ENCODE results near the gene RABAC1. TPM values are rescaled to one million over a fixed set of nuclear protein-coding genes. Genes with fewer than 3 reads are reported as not detected.

Gene RABAC1
- total and polyA plus RNA-seq, 2 experiments from 2014 or later, result 151 to 206 TPM

DNA sequence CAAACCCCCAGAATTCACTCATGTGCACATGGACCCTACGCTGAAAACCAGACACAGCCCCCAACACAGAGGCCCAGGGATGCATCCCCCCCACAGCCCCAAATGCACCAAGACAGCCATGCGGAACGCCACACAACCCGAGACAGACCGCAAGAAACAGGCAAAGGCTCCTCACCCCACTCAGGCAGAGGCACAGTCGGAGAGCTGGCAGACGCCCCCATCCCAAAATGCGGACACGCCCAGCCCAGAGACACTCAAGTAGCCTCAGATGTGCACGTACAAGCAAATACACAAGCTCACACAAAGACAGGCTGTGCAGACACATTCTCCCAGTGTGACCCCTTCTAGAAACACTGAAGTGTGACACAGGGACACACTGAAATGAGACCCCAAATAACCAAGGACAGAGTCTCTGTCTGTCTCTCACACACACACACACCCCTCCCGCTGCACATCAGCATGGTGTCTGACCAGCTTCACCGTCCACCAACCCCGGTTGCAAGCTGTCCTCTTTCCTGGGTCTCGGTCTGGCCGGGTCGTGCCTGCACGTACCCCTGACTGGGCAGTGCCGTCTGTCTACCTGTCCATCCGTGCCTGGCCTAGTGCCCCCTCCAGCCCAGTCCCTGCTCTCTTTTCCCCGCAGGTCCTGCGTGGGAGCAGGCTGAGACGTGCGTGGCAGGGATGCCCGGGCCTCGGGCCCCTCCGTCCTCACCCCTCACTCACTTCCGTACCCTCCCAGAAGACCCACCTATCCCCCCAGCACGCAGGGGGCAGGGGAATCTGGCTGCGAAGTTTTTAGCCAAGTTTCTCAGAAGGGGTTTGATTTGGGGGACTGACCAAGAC lies 47.0 kb downstream of the RABAC1 start:
- no peaks in the 10 kb centered on the region; the same call in 2 of the 3 replicates for H3K36me3 Mint-ChIP-seq (ENCODE audit: low read depth)

DNA sequence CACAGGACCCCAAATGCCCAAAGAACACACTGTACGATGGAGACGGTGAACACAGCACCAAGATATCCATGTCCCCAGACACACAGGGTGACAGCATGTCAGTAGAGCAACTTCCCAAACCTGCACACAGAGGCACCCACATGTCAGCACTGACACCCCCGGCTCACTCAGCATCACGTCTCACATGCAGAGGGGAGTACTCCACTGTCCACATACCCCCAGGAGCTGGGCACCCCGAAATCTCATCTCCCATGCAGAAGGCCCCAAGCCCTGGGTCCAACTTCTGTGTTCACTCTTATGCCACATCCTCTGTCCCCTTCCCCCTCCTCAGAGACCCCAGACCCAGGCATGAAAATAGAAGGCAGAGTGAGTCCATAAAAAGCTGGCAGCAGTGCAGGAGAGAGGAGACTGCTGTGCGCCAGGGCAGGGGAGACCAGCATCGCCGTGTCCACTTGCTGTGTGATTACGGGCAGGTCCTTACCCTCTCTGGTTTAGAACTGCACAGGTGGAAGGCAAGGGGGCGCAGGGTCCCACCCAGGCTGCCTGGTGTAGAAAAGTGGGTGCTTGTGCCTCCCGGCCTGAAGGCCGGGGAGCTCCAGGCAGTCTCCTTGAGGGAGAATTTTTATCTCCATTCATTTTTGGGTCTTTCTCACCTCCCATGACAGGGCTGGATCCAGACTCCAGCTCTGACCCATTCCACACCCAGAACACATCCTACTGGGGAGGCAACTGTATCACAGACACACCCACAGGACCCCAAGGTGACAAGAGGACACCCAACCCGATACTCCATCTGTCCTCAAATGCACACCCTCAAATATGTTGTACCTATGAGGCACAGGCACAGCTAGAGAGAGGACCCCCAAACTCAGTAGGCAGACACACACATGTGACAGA lies 47.9 kb downstream of the RABAC1 start:
- Histone ChIP-seq H3K4me3 (no peak overlapping the region), H2AFZ (no peak overlapping the region), H3K36me3 (ENCODE audit: insufficient read depth) (peaks cover 1% of the 10 kb centered on the region; the same call in 1 of the 2 replicates), H3K9me2 (ENCODE audit: insufficient read depth) (no peaks in the 10 kb centered on the region), H3K27me3 (ENCODE audit: insufficient read depth) (peaks cover 76% of the 10 kb centered on the region), H3K4me1 (ENCODE audit: insufficient read depth) (peaks cover 5% of the 10 kb centered on the region; the same call in 1 of the 2 replicates), H3K79me2 (replicated peaks; ENCODE audit: insufficient read depth) (no peaks in the 10 kb centered on the region), H3K27ac (ENCODE audit: low read depth) (no peak overlapping the region), H3K4me2 (no peak overlapping the region), H4K20me1 (replicated peaks; ENCODE audit: insufficient read depth) (no peaks in the 10 kb centered on the region; the same call in 1 of the 2 replicates), H3F3A (replicated peaks; ENCODE audit: low read depth) (0 out of 2 replicates have a peak, but pooled peaks cover 1% of the 10 kb centered on the region)
- Mint-ChIP-seq H3K36me3 (ENCODE audit: low read depth) (peaks cover 3% of the 10 kb centered on the region; the same call in 1 of the 3 replicates), H3K27me3 (ENCODE audit: insufficient read depth, low read depth, poor library complexity) (peaks cover 54% of the 10 kb centered on the region), H3K4me3 (peak overlapping the region; percentile 67), H3K9me3 (0 out of 3 replicates have a peak, but pooled peaks cover 3% of the 10 kb centered on the region), H3K4me1 (peaks cover 16% of the 10 kb centered on the region), H3K27ac (no peak overlapping the region)
- DNase-seq (ENCODE audit: low spot score) (no peak), ATAC-seq (no peak)
- no peak for TF ChIP-seq POLR2AphosphoS5 (IDR thresholded peaks at IDR 0.05; ENCODE audit: low read depth)
- peak; percentile 49 for TF ChIP-seq EZH2 (IDR thresholded peaks at IDR 0.05; ENCODE audit: low read depth, unreplicated experiment)

More for the DNA sequence above, 47.0 kb downstream of the RABAC1 start:
- Histone ChIP-seq H2AFZ (no peak overlapping the region), H3K27ac (ENCODE audit: low read depth) (no peak overlapping the region), H3K27me3 (ENCODE audit: insufficient read depth) (peaks cover 85% of the 10 kb centered on the region), H3K4me2 (peak overlapping the region; percentile 76), H3K4me3 (peak overlapping the region; percentile 54), H3K9me2 (ENCODE audit: insufficient read depth) (no peaks in the 10 kb centered on the region), H3K79me2 (replicated peaks; ENCODE audit: insufficient read depth) (no peaks in the 10 kb centered on the region), H3F3A (replicated peaks; ENCODE audit: low read depth) (0 out of 2 replicates have a peak, but pooled peaks cover 3% of the 10 kb centered on the region), H4K20me1 (replicated peaks; ENCODE audit: insufficient read depth) (no peaks in the 10 kb centered on the region; the same call in 1 of the 2 replicates), H3K4me1 (ENCODE audit: insufficient read depth) (peaks cover 5% of the 10 kb centered on the region; the same call in 1 of the 2 replicates), H3K36me3 (ENCODE audit: insufficient read depth) (no peaks in the 10 kb centered on the region)
- TF ChIP-seq CTCF (conservative IDR thresholded peaks at IDR 0.05; ENCODE audit: low read depth in 2 of 2), result no peak
- TF ChIP-seq EZH2 (IDR thresholded peaks at IDR 0.05; ENCODE audit: low read depth, unreplicated experiment), result peak; percentile 51
- Mint-ChIP-seq H3K4me1 (peaks cover 13% of the 10 kb centered on the region), H3K27me3 (ENCODE audit: insufficient read depth, low read depth, poor library complexity) (peaks cover 54% of the 10 kb centered on the region), H3K4me3 (peak overlapping the region; percentile 67), H3K27ac (no peak overlapping the region), H3K9me3 (0 out of 3 replicates have a peak, but pooled peaks cover 3% of the 10 kb centered on the region)
- DNase-seq (ENCODE audit: low spot score) (no peak), ATAC-seq (peak; percentile 6)
